SH-SY5Y (cell line): ENCODE measurements around the gene SCN1B.

ENCODE experiments used
- GATA2 ChIP-seq: IDR thresholded peaks from 2 replicates; pipeline ENCODE4 v1.6.1; 2011; ENCODE audit warnings: mild to moderate bottlenecking, low read depth, low read length
- GATA3 ChIP-seq: IDR thresholded peaks from 2 replicates; pipeline ENCODE4 v1.6.1; 2011; ENCODE audit warnings: low read depth, mild to moderate bottlenecking, low read length, moderate library complexity

The SCN1B gene

GRCh38 chr19:35038623-35039512 is 8.6 kb downstream of the SCN1B start:
- TF ChIP-seq GATA3 (no peak), GATA2 (no peak)

DNA sequence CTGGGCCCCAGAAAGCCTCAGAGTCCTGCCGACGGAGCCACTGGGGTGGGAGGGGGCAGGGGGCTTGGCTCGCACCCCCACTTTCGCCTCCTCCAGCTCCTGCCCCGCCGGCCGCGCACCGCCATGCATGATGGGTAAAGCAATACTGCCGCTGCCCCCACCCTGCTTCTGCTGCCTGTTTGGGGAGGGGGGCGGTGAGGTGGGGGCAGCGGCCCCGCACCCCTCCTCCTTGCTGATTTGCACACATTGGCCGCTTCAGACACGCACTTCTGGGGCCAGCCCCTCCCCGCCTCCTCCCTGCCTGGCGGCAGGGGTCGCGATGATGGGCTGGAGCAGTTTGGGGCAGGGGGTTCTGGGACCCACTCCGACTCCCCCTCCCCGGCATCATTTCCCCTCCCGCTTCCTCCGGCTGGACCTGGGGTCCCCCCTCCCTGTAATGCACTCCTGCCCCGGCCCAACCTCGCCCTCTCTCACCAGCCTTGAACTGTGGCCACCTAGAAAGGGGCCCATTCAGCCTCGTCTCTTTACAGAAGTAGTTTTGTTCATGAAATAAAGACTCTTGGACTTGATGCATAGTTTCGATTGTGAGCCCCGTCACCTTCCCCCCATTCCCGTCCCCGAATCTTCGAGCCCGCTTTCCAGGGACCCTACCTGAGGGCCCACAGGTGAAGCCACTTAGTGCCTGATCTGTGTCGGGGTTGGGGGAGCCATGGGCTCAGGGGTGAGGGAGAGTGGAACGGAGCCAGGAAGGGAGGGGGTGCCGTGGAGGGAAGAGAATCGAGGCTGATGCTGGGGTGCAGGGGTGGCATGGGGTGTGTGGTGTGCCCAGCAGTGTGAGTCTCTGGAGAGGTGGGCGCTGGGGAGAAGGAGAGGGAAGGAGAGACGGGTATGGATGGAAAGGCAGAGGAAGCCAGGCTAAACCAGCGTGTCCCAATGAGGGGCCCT is 9.9 kb downstream of the SCN1B start:
- TF ChIP-seq GATA3: no peak
- TF ChIP-seq GATA2: no peak

DNA sequence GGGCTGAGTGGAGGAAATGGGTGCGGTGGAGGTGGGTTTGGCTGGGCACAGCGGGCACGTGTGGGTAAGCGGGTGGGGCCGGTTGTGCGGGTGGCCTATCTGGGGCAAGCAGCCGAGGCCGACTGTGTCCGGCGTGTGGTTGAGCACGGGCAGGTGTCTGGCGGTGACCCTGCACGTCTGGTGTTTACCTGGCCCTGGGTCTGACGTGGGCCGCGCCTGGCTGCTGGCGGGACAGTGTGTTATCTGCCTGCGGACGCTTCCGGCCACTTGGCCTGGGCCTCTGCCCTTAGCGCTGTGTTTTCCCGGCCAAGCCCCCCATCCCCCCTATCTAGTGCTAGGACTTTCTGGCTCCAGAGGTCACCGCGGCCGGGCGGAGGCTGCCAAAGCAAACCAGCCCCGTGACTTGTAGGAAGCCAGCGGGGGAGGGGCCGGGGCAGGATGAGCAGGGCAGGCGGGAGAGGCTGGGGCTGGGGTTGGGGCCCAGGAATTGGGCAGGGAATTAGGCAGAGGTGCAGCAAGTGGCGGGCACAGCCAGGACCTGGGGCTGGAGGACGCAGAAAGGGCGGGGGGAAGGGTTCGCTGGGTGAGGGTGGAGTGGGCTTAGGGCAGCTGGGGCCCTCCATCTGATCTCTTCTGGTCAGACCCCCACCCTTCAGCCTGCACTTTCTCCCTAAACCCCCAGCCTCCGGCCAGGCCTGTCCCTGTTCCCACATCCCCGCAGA is 10.7 kb downstream of the SCN1B start:
- TF ChIP-seq GATA2 (no peak), GATA3 (no peak)

DNA sequence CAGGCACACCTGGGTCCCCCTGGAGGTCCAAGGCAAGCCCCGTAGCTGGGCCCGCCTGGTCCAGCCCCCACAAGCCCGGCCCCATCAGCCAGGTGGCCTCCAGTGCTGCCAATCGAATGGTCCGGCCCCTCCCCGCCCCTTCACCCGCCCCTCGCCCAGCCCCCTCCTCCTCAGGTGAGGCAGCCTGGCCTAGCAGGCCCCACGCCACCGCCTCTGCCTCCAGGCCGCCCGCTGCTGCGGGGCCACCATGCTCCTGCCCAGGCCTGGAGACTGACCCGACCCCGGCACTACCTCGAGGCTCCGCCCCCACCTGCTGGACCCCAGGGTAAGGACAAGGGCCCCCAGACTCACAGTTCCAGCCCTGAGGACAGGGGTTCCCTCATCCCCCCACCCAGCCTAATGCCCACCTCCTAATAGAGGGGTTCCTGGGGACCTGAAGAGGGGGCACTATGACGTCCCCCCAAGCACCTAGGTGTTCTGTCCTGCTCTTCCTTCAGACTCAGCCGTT is 11.3 kb downstream of the SCN1B start, which contains the start of gene HPN:
HPN (plus strand) TSS at position 174 of the 508 bp plus-strand sequence. CDS start 786 bp downstream, outside the sequence.
- no peak for TF ChIP-seq GATA3
- TF ChIP-seq GATA2: no peak

GRCh38 chr19:35042056-35042730 is 11.9 kb downstream of the SCN1B start:
- TF ChIP-seq GATA3 (no peak), GATA2 (no peak)

DNA sequence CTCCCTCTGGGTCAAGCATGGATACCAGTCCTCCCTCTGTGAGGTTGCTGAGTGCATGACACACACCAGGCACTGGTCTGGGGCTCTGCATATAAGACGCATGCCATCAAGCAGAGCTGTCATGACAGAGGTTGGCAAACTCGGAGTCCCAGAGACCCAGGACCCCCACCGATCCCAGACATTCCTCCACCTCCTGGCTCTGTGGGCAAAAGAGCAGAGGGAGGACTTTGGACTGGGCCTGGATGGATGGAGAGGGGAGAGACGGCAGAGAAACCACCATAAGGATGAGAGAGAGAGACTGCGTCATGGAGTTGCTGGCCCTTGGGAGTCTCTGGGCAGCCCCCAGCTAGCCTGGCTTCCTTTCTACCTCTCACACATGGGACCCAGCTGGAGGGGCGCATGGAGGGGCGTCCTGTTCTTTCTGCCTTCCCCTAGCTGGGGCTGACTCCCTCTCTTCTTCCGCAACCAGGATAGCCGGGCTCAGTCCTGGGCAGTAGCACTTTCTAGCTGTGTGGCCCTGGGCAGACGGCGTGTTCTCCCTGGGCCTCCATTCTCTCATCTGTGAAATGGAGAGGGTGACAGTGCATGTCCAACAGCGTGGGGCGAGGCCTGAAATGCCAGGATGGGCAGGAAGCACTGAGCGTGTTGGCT is 12.8 kb downstream of the SCN1B start:
- TF ChIP-seq GATA3 (no peak), GATA2 (no peak)

DNA sequence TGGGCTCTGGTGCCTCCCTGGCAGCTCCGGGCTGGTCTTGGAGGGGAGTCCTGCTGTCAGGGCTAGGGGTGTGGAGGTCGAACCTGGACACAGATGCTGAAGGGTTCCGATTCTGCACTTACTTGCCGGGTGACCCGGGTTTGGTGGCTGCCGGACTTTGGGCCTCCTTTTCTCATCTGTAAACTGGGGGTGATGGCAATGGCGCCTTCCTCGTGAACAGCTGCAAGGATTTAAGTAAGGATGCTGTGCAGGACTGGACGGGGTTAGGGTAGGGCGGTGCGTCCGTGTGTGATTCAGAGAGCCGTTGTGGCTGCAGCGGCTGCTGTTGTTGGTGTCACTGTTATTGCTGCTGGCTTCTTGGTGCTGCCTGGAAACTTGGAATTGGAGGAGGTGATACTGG is 13.6 kb downstream of the SCN1B start:
- no peak for TF ChIP-seq GATA3
- TF ChIP-seq GATA2: no peak

GRCh38 chr19:35044317-35045117 is 14.2 kb downstream of the SCN1B start:
- no peak for TF ChIP-seq GATA3
- no peak for TF ChIP-seq GATA2

DNA sequence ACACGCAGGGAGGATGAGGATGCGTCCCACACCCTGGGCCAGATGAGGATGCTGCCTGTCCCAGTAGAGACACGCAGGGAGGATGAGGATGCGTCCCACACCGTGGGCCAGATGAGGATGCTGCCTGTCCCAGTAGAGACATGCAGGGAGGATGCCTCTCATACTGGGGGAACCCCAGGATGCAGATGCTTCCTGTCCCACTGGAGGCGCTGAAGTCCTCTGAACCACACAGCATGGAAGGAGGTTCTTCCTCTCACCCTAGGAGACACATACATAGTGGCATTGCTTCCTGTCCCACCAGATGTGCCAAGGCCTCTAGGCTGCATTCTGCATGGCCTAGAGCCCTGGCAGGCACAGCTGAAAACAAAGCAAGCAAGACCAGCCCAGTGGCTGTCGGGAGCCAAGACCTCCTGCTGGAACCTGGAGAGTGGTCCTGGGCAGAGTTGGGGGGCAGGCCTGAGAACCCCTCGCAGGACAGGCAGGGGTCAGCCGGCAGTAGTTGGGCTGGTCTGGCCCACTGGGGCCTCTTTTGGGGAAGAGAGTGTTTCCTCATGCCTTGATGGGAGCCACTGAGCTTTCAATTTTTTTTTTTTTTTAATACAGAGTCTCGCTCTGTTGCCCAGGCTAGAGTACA is 15.5 kb downstream of the SCN1B start:
- TF ChIP-seq GATA2 (no peak), GATA3 (no peak)

- no peak for TF ChIP-seq GATA2
- TF ChIP-seq GATA3: no peak
Observed at GRCh38 chr19:35046461-35046860, 16.2 kb downstream of the SCN1B start.

DNA sequence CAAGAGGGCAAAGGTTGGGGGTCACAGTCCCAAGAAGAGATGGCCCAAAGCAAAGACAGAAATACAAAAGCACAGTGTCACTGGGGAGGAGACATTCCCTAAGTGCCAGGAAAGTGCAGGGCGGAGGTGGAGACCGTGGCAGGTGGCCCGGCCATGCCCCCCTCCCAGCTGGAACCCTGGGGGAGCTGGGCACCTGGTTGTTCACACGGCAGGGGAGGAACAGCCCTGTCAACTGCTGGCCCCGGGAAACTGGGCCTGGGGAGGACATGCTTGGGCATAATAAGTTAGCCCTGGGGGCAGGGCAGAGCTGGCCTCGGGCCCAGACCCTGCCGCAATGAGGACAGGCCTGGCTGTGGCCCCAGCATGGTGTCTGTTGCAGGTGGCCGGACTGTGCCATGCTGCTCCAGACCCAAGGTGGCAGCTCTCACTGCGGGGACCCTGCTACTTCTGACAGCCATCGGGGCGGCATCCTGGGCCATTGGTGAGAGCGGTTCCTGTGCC is 18.7 kb downstream of the SCN1B start:
- TF ChIP-seq GATA2 (no peak), GATA3 (no peak)

DNA sequence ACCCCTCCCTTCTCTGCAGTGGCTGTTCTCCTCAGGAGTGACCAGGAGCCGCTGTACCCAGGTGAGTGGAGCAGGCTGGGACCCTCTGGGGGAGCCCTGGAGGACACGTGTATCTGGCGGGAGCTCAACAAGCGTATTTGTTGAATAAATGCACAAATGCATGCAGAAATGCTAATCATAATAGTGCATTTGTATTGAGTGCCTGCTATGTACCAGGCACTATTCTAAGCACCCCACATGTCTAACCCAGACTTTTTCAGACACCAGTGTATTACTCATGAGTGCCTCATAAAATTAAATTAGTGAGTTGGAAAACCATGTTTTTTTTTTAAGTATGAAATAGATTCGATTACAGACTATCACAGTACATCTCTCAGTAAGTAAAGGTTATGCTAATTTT is 19.2 kb downstream of the SCN1B start:
- TF ChIP-seq GATA3 (no peak), GATA2 (no peak)
